Panc1 (cell line): ENCODE results near the gene SGCE.

Experiments
- POLR2AphosphoS5 ChIP-seq: IDR thresholded peaks from 2 replicates; pipeline ENCODE4 v1.6.1; 2012; ENCODE audit warnings: mild to moderate bottlenecking, low read depth, low read length, moderate library complexity
- TF ChIP-seq, protein P1 (sequence below): fragments of 450-650 bp; IDR thresholded peaks from 2 replicates; pipeline ENCODE4 v1.5.1; 2017; ENCODE audit warnings: mild to moderate bottlenecking

DNA sequence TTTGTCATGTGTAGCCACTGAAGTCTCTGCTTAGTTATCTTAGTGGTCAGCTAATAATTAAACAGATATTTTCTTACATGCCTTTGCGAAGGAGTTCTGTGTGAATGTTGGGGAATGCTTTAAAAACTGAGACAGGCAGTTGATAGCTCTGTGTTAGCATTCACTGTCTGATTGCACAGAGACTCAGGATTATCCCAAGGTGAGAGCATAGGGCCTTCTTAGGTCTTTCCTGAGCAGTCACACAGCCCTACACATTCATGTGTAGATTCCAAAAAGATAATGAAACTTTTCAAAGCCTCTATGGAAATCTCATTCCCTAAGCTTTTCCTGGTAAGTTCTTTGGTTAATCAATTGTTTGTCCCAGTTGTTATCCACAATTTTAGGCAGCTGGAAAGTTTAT, 78.6 kb downstream of the SGCE start:
- TF ChIP-seq, protein P1, sequence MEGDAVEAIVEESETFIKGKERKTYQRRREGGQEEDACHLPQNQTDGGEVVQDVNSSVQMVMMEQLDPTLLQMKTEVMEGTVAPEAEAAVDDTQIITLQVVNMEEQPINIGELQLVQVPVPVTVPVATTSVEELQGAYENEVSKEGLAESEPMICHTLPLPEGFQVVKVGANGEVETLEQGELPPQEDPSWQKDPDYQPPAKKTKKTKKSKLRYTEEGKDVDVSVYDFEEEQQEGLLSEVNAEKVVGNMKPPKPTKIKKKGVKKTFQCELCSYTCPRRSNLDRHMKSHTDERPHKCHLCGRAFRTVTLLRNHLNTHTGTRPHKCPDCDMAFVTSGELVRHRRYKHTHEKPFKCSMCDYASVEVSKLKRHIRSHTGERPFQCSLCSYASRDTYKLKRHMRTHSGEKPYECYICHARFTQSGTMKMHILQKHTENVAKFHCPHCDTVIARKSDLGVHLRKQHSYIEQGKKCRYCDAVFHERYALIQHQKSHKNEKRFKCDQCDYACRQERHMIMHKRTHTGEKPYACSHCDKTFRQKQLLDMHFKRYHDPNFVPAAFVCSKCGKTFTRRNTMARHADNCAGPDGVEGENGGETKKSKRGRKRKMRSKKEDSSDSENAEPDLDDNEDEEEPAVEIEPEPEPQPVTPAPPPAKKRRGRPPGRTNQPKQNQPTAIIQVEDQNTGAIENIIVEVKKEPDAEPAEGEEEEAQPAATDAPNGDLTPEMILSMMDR: no peak
- no peak for TF ChIP-seq POLR2AphosphoS5
